Measurements from ENCODE around the gene STIMATE. TPM values are rescaled to one million over a fixed set of nuclear protein-coding genes. Genes with fewer than 3 reads are reported as not detected.

Gene STIMATE
- total and polyA plus RNA-seq, 9 of the 15 experiments (the other 6 are each of a cell fraction or from before 2014, with no cell fraction given) = 0.14 to 7.7 (median 4.9) TPM

- CTCF ChIA-PET (ENCODE audit: low intra/inter-chr PET ratio) = no interaction called here
- no peak for FAIRE-seq
- POLR2A ChIA-PET = no interaction called here
Observed at GRCh38 chr3:52841981-52842340, 55.4 kb downstream of the STIMATE start.

More at GRCh38 chr3:52841981-52842340, 55.4 kb downstream of the STIMATE start:
- DNase-seq (ENCODE audit: extremely low read depth in 1 of 4, low spot score in 3 of 4) = no peak
- Histone ChIP-seq H3K9me1 (ENCODE audit: control insufficient read depth, insufficient read depth, low read length) (no peaks in the 10 kb centered on the region), H3K27me3 (ENCODE audit: control insufficient read depth in 2 of 2, insufficient read depth in 2 of 2, low read length in 2 of 2) (no peaks in the 10 kb centered on the region), H3K27ac (ENCODE audit: extremely low read depth, low read depth, low read length) (no peak overlapping the region), H3K4me2 (ENCODE audit: insufficient read depth, low read length) (no peak overlapping the region), H3K9me3 (replicated peaks; ENCODE audit: control insufficient read depth, insufficient read depth, low read depth, low read length) (no peaks in the 10 kb centered on the region), H3K4me1 (replicated peaks in 1 of 2; ENCODE audit: control insufficient read depth in 2 of 2, insufficient read depth in 2 of 2, low read length in 2 of 2) (no peaks in the 10 kb centered on the region), H4K20me1 (replicated peaks; ENCODE audit: control insufficient read depth, insufficient read depth, low read length) (no peaks in the 10 kb centered on the region), H3K4me3 (no peak overlapping the region), H3K79me2 (ENCODE audit: control insufficient read depth, insufficient read depth, low read length) (no peaks in the 10 kb centered on the region), H3K36me3 (ENCODE audit: control insufficient read depth, insufficient read depth, low read length) (no peaks in the 10 kb centered on the region), H2AFZ (ENCODE audit: low read depth, low read length) (no peak overlapping the region), H3K9ac (ENCODE audit: insufficient read depth in 1 of 2, low read depth in 2 of 2, low read length in 2 of 2) (no peak overlapping the region)
- TF ChIP-seq, protein P1, sequence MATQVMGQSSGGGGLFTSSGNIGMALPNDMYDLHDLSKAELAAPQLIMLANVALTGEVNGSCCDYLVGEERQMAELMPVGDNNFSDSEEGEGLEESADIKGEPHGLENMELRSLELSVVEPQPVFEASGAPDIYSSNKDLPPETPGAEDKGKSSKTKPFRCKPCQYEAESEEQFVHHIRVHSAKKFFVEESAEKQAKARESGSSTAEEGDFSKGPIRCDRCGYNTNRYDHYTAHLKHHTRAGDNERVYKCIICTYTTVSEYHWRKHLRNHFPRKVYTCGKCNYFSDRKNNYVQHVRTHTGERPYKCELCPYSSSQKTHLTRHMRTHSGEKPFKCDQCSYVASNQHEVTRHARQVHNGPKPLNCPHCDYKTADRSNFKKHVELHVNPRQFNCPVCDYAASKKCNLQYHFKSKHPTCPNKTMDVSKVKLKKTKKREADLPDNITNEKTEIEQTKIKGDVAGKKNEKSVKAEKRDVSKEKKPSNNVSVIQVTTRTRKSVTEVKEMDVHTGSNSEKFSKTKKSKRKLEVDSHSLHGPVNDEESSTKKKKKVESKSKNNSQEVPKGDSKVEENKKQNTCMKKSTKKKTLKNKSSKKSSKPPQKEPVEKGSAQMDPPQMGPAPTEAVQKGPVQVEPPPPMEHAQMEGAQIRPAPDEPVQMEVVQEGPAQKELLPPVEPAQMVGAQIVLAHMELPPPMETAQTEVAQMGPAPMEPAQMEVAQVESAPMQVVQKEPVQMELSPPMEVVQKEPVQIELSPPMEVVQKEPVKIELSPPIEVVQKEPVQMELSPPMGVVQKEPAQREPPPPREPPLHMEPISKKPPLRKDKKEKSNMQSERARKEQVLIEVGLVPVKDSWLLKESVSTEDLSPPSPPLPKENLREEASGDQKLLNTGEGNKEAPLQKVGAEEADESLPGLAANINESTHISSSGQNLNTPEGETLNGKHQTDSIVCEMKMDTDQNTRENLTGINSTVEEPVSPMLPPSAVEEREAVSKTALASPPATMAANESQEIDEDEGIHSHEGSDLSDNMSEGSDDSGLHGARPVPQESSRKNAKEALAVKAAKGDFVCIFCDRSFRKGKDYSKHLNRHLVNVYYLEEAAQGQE (IDR thresholded peaks at IDR 0.05; ENCODE audit: borderline replicate concordance) = no peak
- TF ChIP-seq, protein P1 (CRISPR knock-in tag; IDR thresholded peaks at IDR 0.05; ENCODE audit: low read depth) = no peak
- TF ChIP-seq E2F3 (CRISPR knock-in tag; IDR thresholded peaks at IDR 0.05) (no peak), PHF21A (IDR thresholded peaks at IDR 0.05; ENCODE audit: borderline replicate concordance, low read depth) (no peak), ZFPM2 (CRISPR knock-in tag; IDR thresholded peaks at IDR 0.05) (no peak), POLR2B (IDR thresholded peaks at IDR 0.05; ENCODE audit: low read depth, partially characterized antibody) (no peak), YBX1 (IDR thresholded peaks at IDR 0.05) (no peak), ZMIZ1 (IDR thresholded peaks at IDR 0.05; ENCODE audit: low read depth in 2 of 2, low read length in 2 of 2) (no peak), RNF2 (IDR thresholded peaks at IDR 0.05) (no peak)
- intact Hi-C loops (cut with micrococcal nuclease) (no loop called here), in situ Hi-C loops (cut with MboI) (loop anchor here (10.0 kb wide), 1 partner anchor 233 kb away; no protein-coding TSS in a partner anchor)
- WGBS (ENCODE audit: insufficient coverage, low coverage, missing lambda C conversion rate) = 52% methylated on average over 12 of the region's 12 CpGs
- no TSS peak for BruUV-seq (replicated peaks)
- ATAC-seq = no peak

All from K562 (cell line).